ENCODE results near the gene IGFBP2. TPM values are rescaled to one million over a fixed set of nuclear protein-coding genes. Genes with fewer than 3 reads are reported as not detected.

Gene IGFBP2
- total and polyA plus RNA-seq, 7 donors = 8.2 to 33.2 (median 12.8) TPM

DNA sequence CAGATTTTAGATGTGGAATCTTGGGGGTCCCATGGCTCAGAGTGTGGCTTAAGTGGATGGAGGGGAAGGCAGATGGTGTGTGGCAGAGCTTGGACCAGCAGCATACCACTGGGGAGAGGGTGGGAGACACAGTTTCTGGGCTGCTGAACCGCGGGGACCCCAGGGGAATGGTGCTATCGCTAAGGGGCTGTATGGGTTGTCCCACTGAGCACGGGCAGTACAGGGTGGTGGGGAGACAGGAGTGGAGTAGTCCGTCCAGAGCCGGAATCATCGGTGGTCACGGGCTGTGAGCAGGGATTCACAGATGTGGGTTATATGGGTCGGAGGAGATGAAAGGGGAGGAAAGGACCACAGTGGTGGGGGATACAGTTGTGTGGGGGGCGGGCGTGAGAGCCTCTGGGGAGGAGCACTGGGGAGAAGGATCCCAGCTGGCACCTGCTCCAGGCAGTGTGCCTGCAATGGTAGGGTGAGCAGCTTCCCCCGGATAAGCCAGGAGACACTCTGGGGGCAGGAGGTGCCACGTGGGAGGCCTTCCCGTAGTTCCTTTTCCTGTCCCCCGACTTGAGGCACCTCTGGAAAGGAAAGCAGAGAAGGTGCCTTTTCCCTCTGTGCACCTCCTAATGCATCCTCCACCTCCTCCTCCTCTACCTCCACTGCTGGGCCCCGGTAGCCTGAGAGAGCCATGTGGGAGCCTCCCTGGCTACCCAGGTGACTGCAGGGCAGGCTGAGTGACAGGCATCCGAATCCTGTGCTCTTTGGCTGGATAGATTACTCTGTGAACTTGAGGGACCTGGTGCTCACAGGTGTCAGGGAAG, 37.3 kb downstream of the IGFBP2 start:
- no peaks in the 10 kb centered on the region for H3K4me1 ChIP-seq
- intact Hi-C loops (cut with DNase I) = no loop called here
- no peaks in the 10 kb centered on the region for H3K9me3 ChIP-seq
- TF ChIP-seq, protein P1, sequence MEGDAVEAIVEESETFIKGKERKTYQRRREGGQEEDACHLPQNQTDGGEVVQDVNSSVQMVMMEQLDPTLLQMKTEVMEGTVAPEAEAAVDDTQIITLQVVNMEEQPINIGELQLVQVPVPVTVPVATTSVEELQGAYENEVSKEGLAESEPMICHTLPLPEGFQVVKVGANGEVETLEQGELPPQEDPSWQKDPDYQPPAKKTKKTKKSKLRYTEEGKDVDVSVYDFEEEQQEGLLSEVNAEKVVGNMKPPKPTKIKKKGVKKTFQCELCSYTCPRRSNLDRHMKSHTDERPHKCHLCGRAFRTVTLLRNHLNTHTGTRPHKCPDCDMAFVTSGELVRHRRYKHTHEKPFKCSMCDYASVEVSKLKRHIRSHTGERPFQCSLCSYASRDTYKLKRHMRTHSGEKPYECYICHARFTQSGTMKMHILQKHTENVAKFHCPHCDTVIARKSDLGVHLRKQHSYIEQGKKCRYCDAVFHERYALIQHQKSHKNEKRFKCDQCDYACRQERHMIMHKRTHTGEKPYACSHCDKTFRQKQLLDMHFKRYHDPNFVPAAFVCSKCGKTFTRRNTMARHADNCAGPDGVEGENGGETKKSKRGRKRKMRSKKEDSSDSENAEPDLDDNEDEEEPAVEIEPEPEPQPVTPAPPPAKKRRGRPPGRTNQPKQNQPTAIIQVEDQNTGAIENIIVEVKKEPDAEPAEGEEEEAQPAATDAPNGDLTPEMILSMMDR (IDR thresholded peaks at IDR 0.05) = no peak
- DNase-seq (peak in 1 of 2 donors; percentile 52), ATAC-seq (peak; percentile 7 to 26 (median 21))
- H3K27ac ChIP-seq = no peak overlapping the region
- no peaks in the 10 kb centered on the region for H3K27me3 ChIP-seq (ENCODE audit: insufficient read depth in 3 of 3, low read length in 2 of 3)
- peaks cover 0 to 21% of the 10 kb centered on the region in 2 donors for H3K36me3 ChIP-seq (ENCODE audit: insufficient read depth in 1 of 2, low read depth in 1 of 2)
- no peak overlapping the region for H3K4me3 ChIP-seq
- 38 to 60% (median 42%) methylated on average over 15 to 17 of the region's 17 CpGs for WGBS, 3 donors

DNA sequence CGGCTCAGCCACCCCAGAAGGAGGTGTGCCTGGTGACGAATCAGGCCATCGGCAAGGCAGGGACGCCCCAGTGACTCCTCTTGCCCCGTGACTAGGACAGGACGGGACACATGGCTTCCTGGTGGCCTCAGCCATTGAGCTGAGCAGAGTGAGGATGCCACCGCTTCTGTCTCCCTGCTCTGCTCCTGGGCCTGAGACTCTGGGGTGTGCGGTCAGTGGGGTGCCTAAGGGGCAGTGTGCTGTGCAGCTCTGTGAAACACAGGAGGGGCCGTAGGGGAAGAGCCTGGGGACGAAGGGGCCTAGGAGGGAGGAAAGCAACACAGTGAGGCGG, 37.8 kb downstream of the IGFBP2 start:
- no peaks in the 10 kb centered on the region for H3K27me3 ChIP-seq (ENCODE audit: insufficient read depth in 3 of 3, low read length in 2 of 3)
- H3K4me3 ChIP-seq = no peak overlapping the region
- no peaks in the 10 kb centered on the region for H3K4me1 ChIP-seq
- TF ChIP-seq, protein P1 (IDR thresholded peaks at IDR 0.05) = no peak
- peaks cover 0 to 26% of the 10 kb centered on the region in 2 donors for H3K36me3 ChIP-seq (ENCODE audit: insufficient read depth in 1 of 2, low read depth in 1 of 2)
- DNase-seq (no peak), ATAC-seq (peak; percentile 33 to 57 (median 40))
- no peaks in the 10 kb centered on the region for H3K9me3 ChIP-seq
- 49 to 83% (median 67%) methylated on average over 11 of the region's 11 CpGs for WGBS, 3 donors
- H3K27ac ChIP-seq = peak overlapping the region; percentile 52
- intact Hi-C loops (cut with DNase I) = no loop called here

- H3K27me3 ChIP-seq (ENCODE audit: insufficient read depth in 3 of 3, low read length in 2 of 3) = no peaks in the 10 kb centered on the region
- no peaks in the 10 kb centered on the region for H3K9me3 ChIP-seq
- TF ChIP-seq, protein P1 (IDR thresholded peaks at IDR 0.05) = no peak
- no peaks in the 10 kb centered on the region for H3K4me1 ChIP-seq
- no peak overlapping the region for H3K4me3 ChIP-seq
- 61 to 67% (median 64%) methylated on average over 12 of the region's 12 CpGs for WGBS, 3 donors
- peaks cover 0 to 35% of the 10 kb centered on the region in 2 donors for H3K36me3 ChIP-seq (ENCODE audit: insufficient read depth in 1 of 2, low read depth in 1 of 2)
- DNase-seq (no peak), ATAC-seq (peak in 1 of 4 donors; percentile 21)
- H3K27ac ChIP-seq = peak overlapping the region; percentile 52
- intact Hi-C loops (cut with DNase I) = no loop called here
Observed at GRCh38 chr2:216671791-216672343, 38.6 kb downstream of the IGFBP2 start.

- Histone ChIP-seq H3K27me3 (ENCODE audit: insufficient read depth in 3 of 3, low read length in 2 of 3) (no peaks in the 10 kb centered on the region), H3K36me3 (ENCODE audit: insufficient read depth in 1 of 2, low read depth in 1 of 2) (peaks cover 0 to 41% of the 10 kb centered on the region in 2 donors), H3K4me1 (peaks cover 1% of the 10 kb centered on the region), H3K27ac (peak overlapping the region; percentile 52), H3K9me3 (no peaks in the 10 kb centered on the region), H3K4me3 (no peak overlapping the region)
- intact Hi-C loops (cut with DNase I) = no loop called here
- DNase-seq = no peak
- TF ChIP-seq, protein P1 (IDR thresholded peaks at IDR 0.05) = no peak
- WGBS, 3 donors = 58 to 85% (median 68%) methylated on average over 10 of the region's 10 CpGs
- peak in 1 of 4 donors; percentile 18 for ATAC-seq
Observed at GRCh38 chr2:216672466-216672865, 39.2 kb downstream of the IGFBP2 start.

All from psoas muscle (tissue), 8 donors.